Neutrophil (primary cell): Measurements from ENCODE around the gene IL1R2.

Experiments
- H3K27ac ChIP-seq: fragments of 200-600 bp; sonication (generic); 2 replicates; pipeline ENCODE4 v1.5.1; 2016; ENCODE audit warnings: mild to moderate bottlenecking, moderate library complexity
- H3K27me3 ChIP-seq: fragments of 200-600 bp; sonication (generic); 2 replicates; pipeline ENCODE4 v1.6.0; 2016; ENCODE audit warnings: mild to moderate bottlenecking
- H3K36me3 ChIP-seq: fragments of 200-600 bp; sonication (generic); 2 replicates; pipeline ENCODE4 v1.5.1; 2017
- H3K4me1 ChIP-seq, 2 experiments: fragments of 200-600 bp in 1 of 2; sonication (generic) in 1 of 2; 1 replicate in 1 of 2; 2 replicates in 1 of 2; pipeline versions ENCODE4 v1.5.1 to v1.6.1; 2013 to 2016; ENCODE audit warnings: low read depth in 1 of 2, low read length in 1 of 2, mild to moderate bottlenecking in 1 of 2, moderate library complexity in 1 of 2; ENCODE audit not compliant: control insufficient read depth in 1 of 2, insufficient read depth in 1 of 2
- H3K4me3 ChIP-seq, 2 experiments: fragments of 200-600 bp in 1 of 2; sonication (generic) in 1 of 2; 1 replicate in 1 of 2; 2 replicates in 1 of 2; pipeline ENCODE4 v1.5.1; 2013 to 2016; ENCODE audit warnings: low read depth in 1 of 2, low read length in 1 of 2, mild to moderate bottlenecking in 1 of 2, moderate library complexity in 1 of 2
- H3K9me3 ChIP-seq: fragments of 200-600 bp; sonication (generic); 2 replicates; pipeline ENCODE4 v1.5.1; 2016
- TF ChIP-seq, protein P1 (sequence below): fragments of 200-600 bp; sonication (generic); IDR thresholded peaks from 2 replicates; pipeline ENCODE4 v1.5.1; 2016; ENCODE audit warnings: antibody characterized with exemption

Gene IL1R2

DNA sequence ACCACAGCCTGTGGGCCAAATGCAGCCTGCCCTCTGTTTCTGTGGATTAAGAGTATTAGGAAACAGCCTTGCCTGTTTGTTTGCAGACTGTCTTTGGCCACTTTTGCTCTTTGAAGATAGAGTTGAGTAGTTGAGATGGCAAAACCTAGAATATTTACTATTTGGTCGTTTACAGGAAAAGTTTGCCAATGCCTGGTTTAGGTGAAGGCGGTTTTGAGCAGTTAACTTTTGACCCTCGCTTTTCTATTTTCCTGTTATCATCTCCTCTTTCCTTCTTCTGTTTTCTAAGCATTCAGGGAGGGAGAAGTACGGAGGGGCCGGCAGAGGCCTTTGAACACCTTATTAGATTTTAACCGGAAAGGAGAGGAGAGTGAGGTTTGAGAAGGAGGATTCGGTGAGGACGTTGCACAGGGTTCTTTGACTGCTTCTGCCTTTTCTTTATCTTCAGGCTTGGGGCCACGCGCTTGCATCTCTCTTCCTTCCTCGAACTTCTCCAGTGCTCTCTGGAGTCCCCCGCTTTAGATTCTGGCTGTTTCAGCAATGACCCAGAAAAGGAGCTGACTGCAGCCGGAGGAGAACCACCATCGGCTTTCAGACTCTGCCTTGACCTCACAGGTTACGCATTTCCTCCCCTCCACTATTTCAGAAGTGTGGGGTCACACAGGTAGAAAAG, 39.2 kb downstream of the IL1R2 start:
- Histone ChIP-seq H3K27me3 (no peaks in the 10 kb centered on the region), H3K36me3 (peaks cover 50% of the 10 kb centered on the region), H3K4me3 (peak overlapping the region in 1 of 2 experiments; percentile 10), H3K4me1 (peaks cover 42 to 49% of the 10 kb centered on the region in 2 experiments), H3K9me3 (no peaks in the 10 kb centered on the region), H3K27ac (peak overlapping the region; percentile 81)
- TF ChIP-seq, protein P1, sequence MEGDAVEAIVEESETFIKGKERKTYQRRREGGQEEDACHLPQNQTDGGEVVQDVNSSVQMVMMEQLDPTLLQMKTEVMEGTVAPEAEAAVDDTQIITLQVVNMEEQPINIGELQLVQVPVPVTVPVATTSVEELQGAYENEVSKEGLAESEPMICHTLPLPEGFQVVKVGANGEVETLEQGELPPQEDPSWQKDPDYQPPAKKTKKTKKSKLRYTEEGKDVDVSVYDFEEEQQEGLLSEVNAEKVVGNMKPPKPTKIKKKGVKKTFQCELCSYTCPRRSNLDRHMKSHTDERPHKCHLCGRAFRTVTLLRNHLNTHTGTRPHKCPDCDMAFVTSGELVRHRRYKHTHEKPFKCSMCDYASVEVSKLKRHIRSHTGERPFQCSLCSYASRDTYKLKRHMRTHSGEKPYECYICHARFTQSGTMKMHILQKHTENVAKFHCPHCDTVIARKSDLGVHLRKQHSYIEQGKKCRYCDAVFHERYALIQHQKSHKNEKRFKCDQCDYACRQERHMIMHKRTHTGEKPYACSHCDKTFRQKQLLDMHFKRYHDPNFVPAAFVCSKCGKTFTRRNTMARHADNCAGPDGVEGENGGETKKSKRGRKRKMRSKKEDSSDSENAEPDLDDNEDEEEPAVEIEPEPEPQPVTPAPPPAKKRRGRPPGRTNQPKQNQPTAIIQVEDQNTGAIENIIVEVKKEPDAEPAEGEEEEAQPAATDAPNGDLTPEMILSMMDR = no peak

DNA sequence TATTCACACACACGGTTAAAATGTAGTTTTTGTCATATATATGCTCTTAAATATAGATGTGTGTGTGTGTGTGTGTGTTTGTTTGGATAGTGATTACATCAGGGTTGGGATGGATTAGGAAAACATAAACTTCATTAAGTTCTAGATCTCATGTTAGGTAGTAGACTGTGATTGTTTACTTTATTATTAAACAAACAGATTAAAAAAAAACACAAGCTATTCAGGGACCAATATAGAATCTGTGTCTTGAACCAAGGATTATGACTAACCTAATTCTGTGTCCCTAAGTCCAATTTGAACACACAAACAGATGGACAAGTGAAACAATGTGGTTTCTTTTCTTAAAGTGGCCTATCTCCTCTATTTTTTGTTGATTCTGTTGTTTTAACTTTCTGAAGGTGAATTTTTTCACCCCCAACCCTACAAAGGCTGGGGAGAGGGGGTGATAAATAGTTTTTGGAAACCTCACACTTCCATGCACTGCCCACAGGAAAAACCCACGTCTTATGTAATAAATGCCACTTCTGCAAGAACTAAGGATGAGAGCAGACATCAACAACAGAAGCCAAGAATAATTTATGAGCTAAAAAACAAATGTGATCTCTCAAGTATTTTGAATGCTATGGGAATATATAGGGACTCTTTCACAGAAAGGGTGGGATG, 40.7 kb downstream of the IL1R2 start:
- Histone ChIP-seq H3K36me3 (peaks cover 35% of the 10 kb centered on the region), H3K27ac (peak overlapping the region; percentile 91), H3K4me1 (peaks cover 42 to 53% of the 10 kb centered on the region in 2 experiments), H3K27me3 (no peaks in the 10 kb centered on the region), H3K9me3 (no peaks in the 10 kb centered on the region), H3K4me3 (peak overlapping the region in 1 of 2 experiments; percentile 44)
- TF ChIP-seq, protein P1 = no peak

DNA sequence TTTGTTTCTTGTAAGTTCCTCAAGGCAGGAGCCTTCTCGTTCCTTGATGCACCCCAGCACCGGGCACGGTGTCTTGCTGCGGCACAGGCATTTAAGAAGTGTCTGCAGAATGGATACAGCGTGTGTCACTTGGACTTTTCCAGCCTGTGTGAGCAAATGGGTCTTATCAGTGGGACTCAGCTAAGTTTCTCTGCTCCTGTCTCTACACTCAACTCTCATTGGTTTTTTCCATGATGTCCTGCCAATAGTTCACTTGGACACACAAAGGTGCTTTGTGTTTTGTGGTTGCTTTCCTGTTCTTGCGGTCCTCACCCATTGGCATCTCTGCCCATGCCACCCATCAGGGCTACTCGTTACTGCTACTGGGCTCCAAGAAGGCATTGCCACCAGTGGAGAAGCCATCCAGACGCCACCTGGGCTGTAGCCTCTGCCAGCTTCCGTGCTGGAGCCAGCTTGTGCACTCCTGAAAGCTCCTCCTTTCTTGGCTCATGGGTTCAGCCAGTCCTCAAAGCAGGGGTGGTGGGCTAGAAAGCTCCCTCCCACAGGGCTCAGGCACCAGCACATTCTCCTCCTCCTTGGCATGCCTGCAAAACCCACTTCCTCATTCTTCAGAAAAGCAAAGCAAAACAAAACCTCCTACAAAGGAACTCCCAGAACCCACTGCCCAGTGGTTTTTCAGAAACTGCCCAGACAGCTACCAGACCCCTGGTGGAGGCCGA, 41.4 kb downstream of the IL1R2 start:
- Histone ChIP-seq H3K27ac (peak overlapping the region; percentile 91), H3K4me3 (peak overlapping the region in 1 of 2 experiments; percentile 44), H3K27me3 (no peaks in the 10 kb centered on the region), H3K36me3 (peaks cover 28% of the 10 kb centered on the region), H3K4me1 (peaks cover 42 to 57% of the 10 kb centered on the region in 2 experiments), H3K9me3 (no peaks in the 10 kb centered on the region)
- TF ChIP-seq, protein P1 = peak; percentile 61

DNA sequence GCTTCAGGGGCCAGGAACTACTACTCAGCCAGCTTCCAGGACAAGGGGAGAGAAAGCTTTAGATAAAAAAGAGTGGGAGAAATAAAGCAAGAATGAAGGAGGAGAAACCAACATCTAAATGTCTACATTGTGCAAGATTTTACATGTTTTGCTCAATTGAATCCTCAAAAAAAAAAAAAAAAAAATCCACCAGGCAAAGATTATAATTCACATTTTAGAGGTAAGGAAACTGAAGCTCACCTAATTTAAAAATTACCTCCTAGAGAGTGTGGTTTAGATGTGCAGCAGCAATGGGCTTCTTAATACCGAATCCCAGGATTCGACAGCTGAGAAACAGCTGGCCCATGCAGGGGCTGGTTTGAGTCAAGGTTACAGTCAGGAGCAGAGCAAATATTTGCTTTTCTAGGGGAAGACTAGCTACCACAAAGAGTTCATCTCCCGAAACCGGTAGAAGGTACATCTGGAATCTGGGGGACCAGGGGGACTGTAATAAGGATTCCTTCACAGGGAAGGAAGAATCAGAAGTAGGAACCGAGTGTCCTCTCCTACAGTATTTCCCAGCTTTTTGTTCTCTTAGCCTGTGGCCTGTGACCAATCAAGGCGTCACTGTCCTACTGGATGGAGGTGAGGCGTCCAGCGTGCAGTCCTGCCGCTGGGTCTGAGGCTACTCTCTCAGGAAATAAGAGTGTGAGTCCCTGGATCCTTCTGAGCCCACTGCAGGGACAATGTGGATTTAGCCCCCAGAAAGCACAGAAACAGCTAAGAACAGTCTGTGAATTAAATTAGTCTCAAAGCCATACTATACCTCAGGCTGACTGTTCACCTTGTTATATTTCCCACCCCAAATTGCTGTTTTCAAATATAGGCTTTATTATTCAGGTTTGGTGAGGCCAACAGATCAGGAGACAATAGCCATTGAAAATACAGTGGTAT, 42.3 kb downstream of the IL1R2 start:
- Histone ChIP-seq H3K27ac (peak overlapping the region; percentile 91), H3K4me3 (peak overlapping the region; percentile 12 to 44), H3K9me3 (no peaks in the 10 kb centered on the region), H3K4me1 (peaks cover 42 to 57% of the 10 kb centered on the region in 2 experiments), H3K27me3 (no peaks in the 10 kb centered on the region), H3K36me3 (peaks cover 20% of the 10 kb centered on the region)
- TF ChIP-seq, protein P1 = no peak
